ENCODE results near the gene ABTB1. TPM values are rescaled to one million over a fixed set of nuclear protein-coding genes. Genes with fewer than 3 reads are reported as not detected.

ABTB1 gene
- total and polyA plus RNA-seq, 9 of the 15 experiments (the other 6 are each of a cell fraction or from before 2014, with no cell fraction given) = 0.04 to 2.3 (median 0.55) TPM; not detected in 1

DNA sequence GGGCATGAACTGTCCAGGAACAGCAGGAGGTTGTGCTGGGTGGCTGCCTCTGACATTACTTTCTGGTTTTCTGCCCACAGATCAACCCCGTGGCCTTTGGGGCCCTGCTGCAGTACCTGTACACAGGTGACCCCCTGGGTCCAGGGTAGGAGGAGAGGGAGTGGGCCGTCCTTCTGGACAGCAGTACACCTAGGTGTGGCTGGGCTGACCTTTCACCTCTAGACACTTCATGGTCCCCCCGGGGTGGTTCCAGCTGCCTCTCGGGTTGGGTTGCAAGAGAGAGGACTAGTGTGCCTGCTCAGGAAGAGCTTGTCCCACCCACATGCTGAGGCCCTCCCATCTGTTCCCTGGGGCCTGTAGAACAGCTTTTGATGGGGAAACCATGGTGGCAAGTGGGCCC is 3.7 kb downstream of the ABTB1 start (continued):
- TF ChIP-seq, protein P1, sequence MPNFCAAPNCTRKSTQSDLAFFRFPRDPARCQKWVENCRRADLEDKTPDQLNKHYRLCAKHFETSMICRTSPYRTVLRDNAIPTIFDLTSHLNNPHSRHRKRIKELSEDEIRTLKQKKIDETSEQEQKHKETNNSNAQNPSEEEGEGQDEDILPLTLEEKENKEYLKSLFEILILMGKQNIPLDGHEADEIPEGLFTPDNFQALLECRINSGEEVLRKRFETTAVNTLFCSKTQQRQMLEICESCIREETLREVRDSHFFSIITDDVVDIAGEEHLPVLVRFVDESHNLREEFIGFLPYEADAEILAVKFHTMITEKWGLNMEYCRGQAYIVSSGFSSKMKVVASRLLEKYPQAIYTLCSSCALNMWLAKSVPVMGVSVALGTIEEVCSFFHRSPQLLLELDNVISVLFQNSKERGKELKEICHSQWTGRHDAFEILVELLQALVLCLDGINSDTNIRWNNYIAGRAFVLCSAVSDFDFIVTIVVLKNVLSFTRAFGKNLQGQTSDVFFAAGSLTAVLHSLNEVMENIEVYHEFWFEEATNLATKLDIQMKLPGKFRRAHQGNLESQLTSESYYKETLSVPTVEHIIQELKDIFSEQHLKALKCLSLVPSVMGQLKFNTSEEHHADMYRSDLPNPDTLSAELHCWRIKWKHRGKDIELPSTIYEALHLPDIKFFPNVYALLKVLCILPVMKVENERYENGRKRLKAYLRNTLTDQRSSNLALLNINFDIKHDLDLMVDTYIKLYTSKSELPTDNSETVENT (CRISPR knock-in tag; IDR thresholded peaks at IDR 0.05) = no peak
- TF ChIP-seq ZFP1 (CRISPR knock-in tag; IDR thresholded peaks at IDR 0.05) (no peak), SAFB (IDR thresholded peaks at IDR 0.05; ENCODE audit: borderline replicate concordance, low read depth, low read length) (no peak)

DNA sequence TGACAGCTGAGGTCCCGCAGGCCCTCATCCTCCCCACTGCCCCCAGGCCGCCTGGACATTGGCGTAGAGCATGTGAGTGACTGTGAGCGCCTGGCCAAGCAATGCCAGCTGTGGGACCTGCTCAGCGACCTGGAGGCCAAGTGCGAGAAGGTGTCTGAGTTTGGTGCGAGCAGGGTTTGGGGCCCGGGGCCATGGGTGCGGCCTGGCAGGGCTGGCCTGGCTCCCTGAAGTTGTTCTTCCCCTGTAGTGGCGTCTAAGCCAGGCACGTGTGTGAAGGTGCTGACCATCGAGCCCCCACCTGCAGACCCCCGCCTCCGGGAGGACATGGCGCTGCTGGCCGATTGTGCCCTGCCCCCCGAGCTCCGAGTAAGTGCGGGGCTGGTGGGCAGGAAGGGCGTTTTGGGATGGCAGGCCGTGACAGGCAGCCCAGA is 4.2 kb downstream of the ABTB1 start:
- Histone ChIP-seq H4K20me1 (replicated peaks; ENCODE audit: control insufficient read depth, insufficient read depth, low read length) (0 out of 2 replicates have a peak, but pooled peaks cover 4% of the 10 kb centered on the region), H2AFZ (ENCODE audit: low read depth, low read length) (no peak overlapping the region), H3K9ac (ENCODE audit: insufficient read depth in 1 of 2, low read depth in 2 of 2, low read length in 2 of 2) (no peak overlapping the region; a peak in 1 of 4 replicates), H3K79me2 (ENCODE audit: control insufficient read depth, insufficient read depth, low read length) (no peaks in the 10 kb centered on the region), H3K4me1 (replicated peaks in 1 of 2; ENCODE audit: control insufficient read depth in 2 of 2, insufficient read depth in 2 of 2, low read length in 2 of 2) (peaks cover 0 to 43% of the 10 kb centered on the region in 2 experiments; a peak in 2 of 5 replicates), H3K9me1 (ENCODE audit: control insufficient read depth, insufficient read depth, low read length) (no peaks in the 10 kb centered on the region), H3K27me3 (ENCODE audit: control insufficient read depth in 2 of 2, insufficient read depth in 2 of 2, low read length in 2 of 2) (no peaks in the 10 kb centered on the region), H3K9me3 (replicated peaks; ENCODE audit: control insufficient read depth, insufficient read depth, low read depth, low read length) (no peaks in the 10 kb centered on the region), H3K4me2 (ENCODE audit: insufficient read depth, low read length) (no peak overlapping the region), H3K36me3 (ENCODE audit: control insufficient read depth, insufficient read depth, low read length) (no peaks in the 10 kb centered on the region), H3K4me3 (no peak overlapping the region), H3K27ac (ENCODE audit: extremely low read depth, low read depth, low read length) (no peak overlapping the region)
- intact Hi-C loops (cut with micrococcal nuclease) = no loop called here
- no TSS peak for BruUV-seq (replicated peaks)
- no peak for TF ChIP-seq SNRNP70 (optimal IDR thresholded peaks at IDR 0.05; ENCODE audit: low read depth, low read length)
- TF ChIP-seq HSF4 (CRISPR knock-in tag; IDR thresholded peaks at IDR 0.05; ENCODE audit: borderline replicate concordance) = no peak
- no peak for TF ChIP-seq ZNF274 (IDR thresholded peaks at IDR 0.05; ENCODE audit: borderline replicate concordance, low read depth, low read length)
- TF ChIP-seq CREBBP (IDR thresholded peaks at IDR 0.05; ENCODE audit: low read depth, low read length) = no peak
- no peak for TF ChIP-seq ETV1 (tag; conservative IDR thresholded peaks at IDR 0.05; ENCODE audit: low read depth)
- TF ChIP-seq ZEB2 (IDR thresholded peaks at IDR 0.05) = no peak
- no peak for TF ChIP-seq ELF2 (CRISPR knock-in tag; IDR thresholded peaks at IDR 0.05)
- TF ChIP-seq ADNP (tag; IDR thresholded peaks at IDR 0.05) = no peak
- TF ChIP-seq ZNF324 (CRISPR knock-in tag; IDR thresholded peaks at IDR 0.05) = no peak
- TF ChIP-seq, protein P2, sequence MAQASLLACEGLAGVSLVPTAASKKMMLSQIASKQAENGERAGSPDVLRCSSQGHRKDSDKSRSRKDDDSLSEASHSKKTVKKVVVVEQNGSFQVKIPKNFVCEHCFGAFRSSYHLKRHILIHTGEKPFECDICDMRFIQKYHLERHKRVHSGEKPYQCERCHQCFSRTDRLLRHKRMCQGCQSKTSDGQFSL (CRISPR knock-in tag; IDR thresholded peaks at IDR 0.05) = no peak
- TF ChIP-seq, protein P2 (tag; IDR thresholded peaks at IDR 0.05) = no peak
- TF ChIP-seq ZBTB1 (CRISPR knock-in tag; IDR thresholded peaks at IDR 0.05; ENCODE audit: borderline replicate concordance, low read depth) = no peak
- TF ChIP-seq RBM34 (IDR thresholded peaks at IDR 0.05; ENCODE audit: borderline replicate concordance, insufficient read depth, low read length) = no peak
- DNase-seq (ENCODE audit: extremely low read depth in 1 of 4, low spot score in 3 of 4) = no peak
- POLR2A ChIA-PET = no interaction called here
- FAIRE-seq = no peak
- WGBS (ENCODE audit: insufficient coverage, low coverage, missing lambda C conversion rate) = 65% methylated on average over 9 of the region's 21 CpGs
- CTCF ChIA-PET (ENCODE audit: low intra/inter-chr PET ratio) = no interaction called here
- in situ Hi-C loops (cut with MboI) = no loop called here
- ATAC-seq = no peak

Data from K562 (cell line).